WTC11 (cell line): ENCODE results near the gene SMPX. TPM values are rescaled to one million over a fixed set of nuclear protein-coding genes. Genes with fewer than 3 reads are reported as not detected.

Experiments
- ATAC-seq: fragments of 200-7000 bp; cut with Tn5 transposase; 2 replicates; pipeline ENCODE4 v1.10.0; 2021; ENCODE audit warnings: mild to moderate bottlenecking, moderate library complexity
- CTCF ChIA-PET: fragments of 300-600 bp; sonication (Branson Sonifier 250); formaldehyde crosslinking; loops from one replicate; lab custom pipeline; 2021; ENCODE audit warnings: antibody characterized with exemption; lab: Charles Lee
- POLR2A ChIA-PET: fragments of 350-600 bp; sonication (Branson Sonifier 250); formaldehyde crosslinking; loops from one replicate; lab custom pipeline; 2021; ENCODE audit warnings: antibody characterized with exemption; lab: Charles Lee
- DNase-seq: peaks from one replicate; pipeline ENCODE4 v3.0.0; 2021; ENCODE audit warnings: low spot score
- H3K27ac Mint-ChIP-seq: 2 replicates; pipeline ENCODE4 v1.8.0; 2021; ENCODE audit warnings: mixed read lengths
- H3K27me3 Mint-ChIP-seq: 2 replicates; pipeline ENCODE4 v1.8.0; 2021; ENCODE audit warnings: low read depth, mild to moderate bottlenecking, moderate library complexity, mixed read lengths
- H3K36me3 Mint-ChIP-seq: 2 replicates; pipeline ENCODE4 v1.8.0; 2021; ENCODE audit warnings: mixed read lengths
- H3K4me1 Mint-ChIP-seq: 2 replicates; pipeline ENCODE4 v1.8.0; 2022; ENCODE audit warnings: mixed read lengths
- H3K4me3 Mint-ChIP-seq: 2 replicates; pipeline ENCODE4 v1.8.0; 2021; ENCODE audit warnings: mild to moderate bottlenecking, moderate library complexity, mixed read lengths
- H3K9me3 Mint-ChIP-seq: 2 replicates; pipeline ENCODE4 v1.8.0; 2021; ENCODE audit warnings: mixed read lengths
- ATF1 ChIP-seq: sonication (generic); formaldehyde crosslinking; IDR thresholded peaks from 2 replicates; pipeline ENCODE4 v1.8.1; 2023; ENCODE audit warnings: mild to moderate bottlenecking, moderate library complexity, missing genetic modification reagents
- IRF2 ChIP-seq: sonication (generic); formaldehyde crosslinking; IDR thresholded peaks from 2 replicates; pipeline ENCODE4 v1.8.0; 2022; ENCODE audit warnings: low read depth, missing genetic modification reagents, borderline replicate concordance
- KAT7 ChIP-seq: sonication (generic); formaldehyde crosslinking; IDR thresholded peaks from 2 replicates; pipeline ENCODE4 v1.8.1; 2023; ENCODE audit warnings: missing genetic modification reagents, mild to moderate bottlenecking, borderline replicate concordance
- NR1H2 ChIP-seq: sonication (generic); formaldehyde crosslinking; IDR thresholded peaks from 2 replicates; pipeline ENCODE4 v1.9.0; 2021; ENCODE audit warnings: mild to moderate bottlenecking, moderate library complexity, missing genetic modification reagents
- NR3C1 ChIP-seq: sonication (generic); formaldehyde crosslinking; conservative IDR thresholded peaks from 2 replicates; pipeline ENCODE4 v1.8.1; 2023; ENCODE audit warnings: low read depth, mild to moderate bottlenecking, missing genetic modification reagents
- OVOL2 ChIP-seq: fragments of 250-450 bp; sonication (Bioruptor Pico); IDR thresholded peaks from 2 replicates; pipeline ENCODE4 v1.9.0; 2021; ENCODE audit warnings: mild to moderate bottlenecking, borderline replicate concordance
- ZNF219 ChIP-seq: sonication (generic); formaldehyde crosslinking; IDR thresholded peaks from 2 replicates; pipeline ENCODE4 v1.8.0; 2023; ENCODE audit warnings: missing genetic modification reagents, mild to moderate bottlenecking, borderline replicate concordance
- ZNF396 ChIP-seq: fragments of 250-450 bp; sonication (Bioruptor Pico); IDR thresholded peaks from 2 replicates; pipeline ENCODE4 v1.8.0; 2021; ENCODE audit warnings: mild to moderate bottlenecking, moderate library complexity, borderline replicate concordance
- total RNA-seq: library from RNA; stranded (reverse); gene quantifications from 3 replicates; pipeline ENCODE4 v1.2.3, GENCODE V29; 2021
- TF ChIP-seq, protein P1 (sequence below): sonication (generic); formaldehyde crosslinking; IDR thresholded peaks from 2 replicates; pipeline ENCODE4 v1.8.0; 2023; ENCODE audit warnings: missing genetic modification reagents, mild to moderate bottlenecking, borderline replicate concordance
- TF ChIP-seq, protein P2 (sequence below): sonication (generic); formaldehyde crosslinking; IDR thresholded peaks from 2 replicates; pipeline ENCODE4 v1.8.1; 2023; ENCODE audit warnings: mild to moderate bottlenecking, missing genetic modification reagents, moderate library complexity
- TF ChIP-seq, protein P3 (sequence below): fragments of 250-450 bp; sonication (Bioruptor Pico); IDR thresholded peaks from 2 replicates; pipeline ENCODE4 v1.9.0; 2021; ENCODE audit warnings: mild to moderate bottlenecking
- TF ChIP-seq, protein P4 (sequence below): fragments of 250-450 bp; sonication (Bioruptor Pico); IDR thresholded peaks from 2 replicates; pipeline ENCODE4 v2.1.2; 2022; ENCODE audit warnings: mild to moderate bottlenecking, moderate library complexity
- TF ChIP-seq, protein P5 (sequence below): sonication (generic); formaldehyde crosslinking; IDR thresholded peaks from 2 replicates; pipeline ENCODE4 v1.8.0; 2023; ENCODE audit warnings: mild to moderate bottlenecking, missing genetic modification reagents
- TF ChIP-seq, protein P6 (sequence below): sonication (generic); formaldehyde crosslinking; conservative IDR thresholded peaks from 2 replicates; pipeline ENCODE4 v1.8.1; 2022; ENCODE audit warnings: mild to moderate bottlenecking, missing genetic modification reagents
- TF ChIP-seq, protein P7 (sequence below): sonication (generic); formaldehyde crosslinking; IDR thresholded peaks from 2 replicates; pipeline ENCODE4 v1.8.1; 2022; ENCODE audit warnings: low read depth, missing genetic modification reagents, borderline replicate concordance
- TF ChIP-seq, protein P8 (sequence below): fragments of 200-600 bp; IDR thresholded peaks from 2 replicates; pipeline ENCODE4 v1.8.0; 2022; ENCODE audit warnings: antibody characterized with exemption

The SMPX gene
- total RNA-seq, 1 experiment from 2014 or later = not detected

DNA sequence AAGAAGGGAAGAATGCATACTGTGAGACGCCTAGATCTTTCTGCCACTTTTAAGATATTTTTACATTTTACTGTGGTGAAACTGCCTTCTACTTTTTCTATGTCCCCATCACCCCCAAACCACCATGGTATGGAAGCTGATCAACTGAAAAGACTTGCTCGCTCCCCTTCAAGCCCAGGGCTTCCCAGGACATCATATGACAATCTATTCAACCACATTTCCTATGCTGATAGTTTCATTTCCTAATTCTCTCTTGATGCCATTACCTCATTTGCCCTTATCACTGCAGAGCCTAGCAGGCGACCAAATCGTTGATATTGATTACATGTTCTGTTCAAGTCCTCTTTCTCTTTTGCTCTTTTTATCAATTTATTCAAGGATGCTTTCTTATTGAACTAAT, 59.6 kb downstream of the SMPX start (continued):
- TF ChIP-seq, protein P1, sequence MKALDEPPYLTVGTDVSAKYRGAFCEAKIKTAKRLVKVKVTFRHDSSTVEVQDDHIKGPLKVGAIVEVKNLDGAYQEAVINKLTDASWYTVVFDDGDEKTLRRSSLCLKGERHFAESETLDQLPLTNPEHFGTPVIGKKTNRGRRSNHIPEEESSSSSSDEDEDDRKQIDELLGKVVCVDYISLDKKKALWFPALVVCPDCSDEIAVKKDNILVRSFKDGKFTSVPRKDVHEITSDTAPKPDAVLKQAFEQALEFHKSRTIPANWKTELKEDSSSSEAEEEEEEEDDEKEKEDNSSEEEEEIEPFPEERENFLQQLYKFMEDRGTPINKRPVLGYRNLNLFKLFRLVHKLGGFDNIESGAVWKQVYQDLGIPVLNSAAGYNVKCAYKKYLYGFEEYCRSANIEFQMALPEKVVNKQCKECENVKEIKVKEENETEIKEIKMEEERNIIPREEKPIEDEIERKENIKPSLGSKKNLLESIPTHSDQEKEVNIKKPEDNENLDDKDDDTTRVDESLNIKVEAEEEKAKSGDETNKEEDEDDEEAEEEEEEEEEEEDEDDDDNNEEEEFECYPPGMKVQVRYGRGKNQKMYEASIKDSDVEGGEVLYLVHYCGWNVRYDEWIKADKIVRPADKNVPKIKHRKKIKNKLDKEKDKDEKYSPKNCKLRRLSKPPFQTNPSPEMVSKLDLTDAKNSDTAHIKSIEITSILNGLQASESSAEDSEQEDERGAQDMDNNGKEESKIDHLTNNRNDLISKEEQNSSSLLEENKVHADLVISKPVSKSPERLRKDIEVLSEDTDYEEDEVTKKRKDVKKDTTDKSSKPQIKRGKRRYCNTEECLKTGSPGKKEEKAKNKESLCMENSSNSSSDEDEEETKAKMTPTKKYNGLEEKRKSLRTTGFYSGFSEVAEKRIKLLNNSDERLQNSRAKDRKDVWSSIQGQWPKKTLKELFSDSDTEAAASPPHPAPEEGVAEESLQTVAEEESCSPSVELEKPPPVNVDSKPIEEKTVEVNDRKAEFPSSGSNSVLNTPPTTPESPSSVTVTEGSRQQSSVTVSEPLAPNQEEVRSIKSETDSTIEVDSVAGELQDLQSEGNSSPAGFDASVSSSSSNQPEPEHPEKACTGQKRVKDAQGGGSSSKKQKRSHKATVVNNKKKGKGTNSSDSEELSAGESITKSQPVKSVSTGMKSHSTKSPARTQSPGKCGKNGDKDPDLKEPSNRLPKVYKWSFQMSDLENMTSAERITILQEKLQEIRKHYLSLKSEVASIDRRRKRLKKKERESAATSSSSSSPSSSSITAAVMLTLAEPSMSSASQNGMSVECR = no peak
- TF ChIP-seq, protein P2, sequence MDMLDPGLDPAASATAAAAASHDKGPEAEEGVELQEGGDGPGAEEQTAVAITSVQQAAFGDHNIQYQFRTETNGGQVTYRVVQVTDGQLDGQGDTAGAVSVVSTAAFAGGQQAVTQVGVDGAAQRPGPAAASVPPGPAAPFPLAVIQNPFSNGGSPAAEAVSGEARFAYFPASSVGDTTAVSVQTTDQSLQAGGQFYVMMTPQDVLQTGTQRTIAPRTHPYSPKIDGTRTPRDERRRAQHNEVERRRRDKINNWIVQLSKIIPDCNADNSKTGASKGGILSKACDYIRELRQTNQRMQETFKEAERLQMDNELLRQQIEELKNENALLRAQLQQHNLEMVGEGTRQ (CRISPR knock-in tag) = no peak
- TF ChIP-seq, protein P3, sequence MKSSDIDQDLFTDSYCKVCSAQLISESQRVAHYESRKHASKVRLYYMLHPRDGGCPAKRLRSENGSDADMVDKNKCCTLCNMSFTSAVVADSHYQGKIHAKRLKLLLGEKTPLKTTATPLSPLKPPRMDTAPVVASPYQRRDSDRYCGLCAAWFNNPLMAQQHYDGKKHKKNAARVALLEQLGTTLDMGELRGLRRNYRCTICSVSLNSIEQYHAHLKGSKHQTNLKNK = no peak
- TF ChIP-seq, protein P4, sequence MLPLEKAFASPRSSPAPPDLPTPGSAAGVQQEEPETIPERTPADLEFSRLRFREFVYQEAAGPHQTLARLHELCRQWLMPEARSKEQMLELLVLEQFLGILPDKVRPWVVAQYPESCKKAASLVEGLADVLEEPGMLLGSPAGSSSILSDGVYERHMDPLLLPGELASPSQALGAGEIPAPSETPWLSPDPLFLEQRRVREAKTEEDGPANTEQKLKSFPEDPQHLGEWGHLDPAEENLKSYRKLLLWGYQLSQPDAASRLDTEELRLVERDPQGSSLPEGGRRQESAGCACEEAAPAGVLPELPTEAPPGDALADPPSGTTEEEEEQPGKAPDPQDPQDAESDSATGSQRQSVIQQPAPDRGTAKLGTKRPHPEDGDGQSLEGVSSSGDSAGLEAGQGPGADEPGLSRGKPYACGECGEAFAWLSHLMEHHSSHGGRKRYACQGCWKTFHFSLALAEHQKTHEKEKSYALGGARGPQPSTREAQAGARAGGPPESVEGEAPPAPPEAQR (CRISPR knock-in tag) = no peak
- TF ChIP-seq, all 79 proteins: peak for 0

DNA sequence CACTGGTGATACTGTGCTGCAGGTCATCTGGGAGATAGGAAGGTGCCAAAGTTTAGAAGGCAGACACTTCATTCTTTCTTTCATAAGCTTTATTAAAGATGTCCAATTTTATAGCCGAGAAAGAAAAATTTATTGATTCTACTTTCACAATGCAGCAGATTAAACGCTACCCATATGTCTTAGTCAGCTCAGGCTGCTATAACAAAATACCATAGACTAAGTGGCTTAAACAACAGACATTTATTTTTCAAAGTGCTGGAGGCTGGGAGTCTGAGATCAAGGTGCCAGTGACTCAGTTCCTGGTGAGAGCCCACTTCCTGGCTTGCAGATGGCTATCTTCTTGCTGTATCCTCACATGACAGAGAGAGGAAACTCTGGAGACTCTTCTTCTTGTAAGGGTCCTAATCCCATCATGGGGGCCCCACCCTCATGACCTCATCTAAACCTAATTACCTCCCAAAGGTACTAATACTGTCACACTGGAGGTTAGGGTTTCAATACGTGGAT, 66.4 kb downstream of the SMPX start:
- no peak overlapping the region for H3K27ac Mint-ChIP-seq
- H3K36me3 Mint-ChIP-seq = no peaks in the 10 kb centered on the region
- no peaks in the 10 kb centered on the region for H3K27me3 Mint-ChIP-seq
- TF ChIP-seq NR3C1 (CRISPR knock-in tag) = no peak
- TF ChIP-seq, protein P5, sequence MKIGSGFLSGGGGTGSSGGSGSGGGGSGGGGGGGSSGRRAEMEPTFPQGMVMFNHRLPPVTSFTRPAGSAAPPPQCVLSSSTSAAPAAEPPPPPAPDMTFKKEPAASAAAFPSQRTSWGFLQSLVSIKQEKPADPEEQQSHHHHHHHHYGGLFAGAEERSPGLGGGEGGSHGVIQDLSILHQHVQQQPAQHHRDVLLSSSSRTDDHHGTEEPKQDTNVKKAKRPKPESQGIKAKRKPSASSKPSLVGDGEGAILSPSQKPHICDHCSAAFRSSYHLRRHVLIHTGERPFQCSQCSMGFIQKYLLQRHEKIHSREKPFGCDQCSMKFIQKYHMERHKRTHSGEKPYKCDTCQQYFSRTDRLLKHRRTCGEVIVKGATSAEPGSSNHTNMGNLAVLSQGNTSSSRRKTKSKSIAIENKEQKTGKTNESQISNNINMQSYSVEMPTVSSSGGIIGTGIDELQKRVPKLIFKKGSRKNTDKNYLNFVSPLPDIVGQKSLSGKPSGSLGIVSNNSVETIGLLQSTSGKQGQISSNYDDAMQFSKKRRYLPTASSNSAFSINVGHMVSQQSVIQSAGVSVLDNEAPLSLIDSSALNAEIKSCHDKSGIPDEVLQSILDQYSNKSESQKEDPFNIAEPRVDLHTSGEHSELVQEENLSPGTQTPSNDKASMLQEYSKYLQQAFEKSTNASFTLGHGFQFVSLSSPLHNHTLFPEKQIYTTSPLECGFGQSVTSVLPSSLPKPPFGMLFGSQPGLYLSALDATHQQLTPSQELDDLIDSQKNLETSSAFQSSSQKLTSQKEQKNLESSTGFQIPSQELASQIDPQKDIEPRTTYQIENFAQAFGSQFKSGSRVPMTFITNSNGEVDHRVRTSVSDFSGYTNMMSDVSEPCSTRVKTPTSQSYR (CRISPR knock-in tag) = no peak
- TF ChIP-seq, protein P6, sequence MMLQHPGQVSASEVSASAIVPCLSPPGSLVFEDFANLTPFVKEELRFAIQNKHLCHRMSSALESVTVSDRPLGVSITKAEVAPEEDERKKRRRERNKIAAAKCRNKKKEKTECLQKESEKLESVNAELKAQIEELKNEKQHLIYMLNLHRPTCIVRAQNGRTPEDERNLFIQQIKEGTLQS = no peak
- ChIA-PET CTCF (no interaction called here), POLR2A (interaction anchor here (0.6 kb wide), 1 partner anchor 477 kb away, joined by 6 read pairs; no protein-coding TSS in a partner anchor)
- ATAC-seq (no peak), DNase-seq (no peak)
- no peak overlapping the region for H3K4me3 Mint-ChIP-seq
- no peaks in the 10 kb centered on the region for H3K9me3 Mint-ChIP-seq
- no peaks in the 10 kb centered on the region for H3K4me1 Mint-ChIP-seq

DNA sequence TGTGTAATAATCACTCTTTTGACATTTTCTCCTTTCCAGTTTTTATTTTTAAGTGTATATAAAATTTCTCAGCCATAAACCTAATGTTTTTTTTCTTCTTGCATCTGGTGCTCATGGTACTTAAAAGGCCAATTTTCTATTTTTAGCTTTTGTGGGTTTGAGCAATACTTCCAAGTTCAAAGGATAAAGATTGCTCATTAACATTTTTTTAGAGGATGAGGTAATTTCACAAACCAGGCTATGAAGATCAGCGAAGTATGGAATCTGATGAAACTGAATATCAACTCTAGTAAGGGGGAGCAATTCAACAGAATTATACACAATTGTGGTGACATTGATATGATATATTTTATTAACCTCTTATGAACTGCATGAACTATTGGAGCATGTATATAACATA, 74.0 kb downstream of the SMPX start:
- ATAC-seq = no peak

More for the DNA sequence above, 74.0 kb downstream of the SMPX start:
- Mint-ChIP-seq H3K27me3 (no peaks in the 10 kb centered on the region; the same call in 1 of the 2 replicates), H3K4me3 (no peak overlapping the region), H3K27ac (no peak overlapping the region), H3K36me3 (no peaks in the 10 kb centered on the region), H3K4me1 (no peaks in the 10 kb centered on the region), H3K9me3 (no peaks in the 10 kb centered on the region)
- ChIA-PET POLR2A (no interaction called here), CTCF (no interaction called here)
- DNase-seq = no peak
- TF ChIP-seq ZNF219 = no peak
- TF ChIP-seq KAT7 (CRISPR knock-in tag) = no peak
- TF ChIP-seq, protein P7, sequence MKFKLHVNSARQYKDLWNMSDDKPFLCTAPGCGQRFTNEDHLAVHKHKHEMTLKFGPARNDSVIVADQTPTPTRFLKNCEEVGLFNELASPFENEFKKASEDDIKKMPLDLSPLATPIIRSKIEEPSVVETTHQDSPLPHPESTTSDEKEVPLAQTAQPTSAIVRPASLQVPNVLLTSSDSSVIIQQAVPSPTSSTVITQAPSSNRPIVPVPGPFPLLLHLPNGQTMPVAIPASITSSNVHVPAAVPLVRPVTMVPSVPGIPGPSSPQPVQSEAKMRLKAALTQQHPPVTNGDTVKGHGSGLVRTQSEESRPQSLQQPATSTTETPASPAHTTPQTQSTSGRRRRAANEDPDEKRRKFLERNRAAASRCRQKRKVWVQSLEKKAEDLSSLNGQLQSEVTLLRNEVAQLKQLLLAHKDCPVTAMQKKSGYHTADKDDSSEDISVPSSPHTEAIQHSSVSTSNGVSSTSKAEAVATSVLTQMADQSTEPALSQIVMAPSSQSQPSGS (CRISPR knock-in tag) = no peak
- no peak for TF ChIP-seq OVOL2 (CRISPR knock-in tag)
- no peak for TF ChIP-seq ZNF396 (CRISPR knock-in tag)
- TF ChIP-seq, protein P8, sequence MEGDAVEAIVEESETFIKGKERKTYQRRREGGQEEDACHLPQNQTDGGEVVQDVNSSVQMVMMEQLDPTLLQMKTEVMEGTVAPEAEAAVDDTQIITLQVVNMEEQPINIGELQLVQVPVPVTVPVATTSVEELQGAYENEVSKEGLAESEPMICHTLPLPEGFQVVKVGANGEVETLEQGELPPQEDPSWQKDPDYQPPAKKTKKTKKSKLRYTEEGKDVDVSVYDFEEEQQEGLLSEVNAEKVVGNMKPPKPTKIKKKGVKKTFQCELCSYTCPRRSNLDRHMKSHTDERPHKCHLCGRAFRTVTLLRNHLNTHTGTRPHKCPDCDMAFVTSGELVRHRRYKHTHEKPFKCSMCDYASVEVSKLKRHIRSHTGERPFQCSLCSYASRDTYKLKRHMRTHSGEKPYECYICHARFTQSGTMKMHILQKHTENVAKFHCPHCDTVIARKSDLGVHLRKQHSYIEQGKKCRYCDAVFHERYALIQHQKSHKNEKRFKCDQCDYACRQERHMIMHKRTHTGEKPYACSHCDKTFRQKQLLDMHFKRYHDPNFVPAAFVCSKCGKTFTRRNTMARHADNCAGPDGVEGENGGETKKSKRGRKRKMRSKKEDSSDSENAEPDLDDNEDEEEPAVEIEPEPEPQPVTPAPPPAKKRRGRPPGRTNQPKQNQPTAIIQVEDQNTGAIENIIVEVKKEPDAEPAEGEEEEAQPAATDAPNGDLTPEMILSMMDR = no peak
- no peak for TF ChIP-seq NR1H2 (CRISPR knock-in tag)
- TF ChIP-seq IRF2 = no peak
- no peak for TF ChIP-seq ATF1 (CRISPR knock-in tag)
